Activated CD4-positive, alpha-beta T cell treated with anti-CD3 and anti-CD28 coated beads, Interleukin-2, amount 10 ng/mL, durations not matched to agents 24 days and 14 days (primary cell): ENCODE data around the gene FBXL14. TPM values are rescaled to one million over a fixed set of nuclear protein-coding genes. Genes with fewer than 3 reads are reported as not detected.
A peak's percentile ranks its signal among the peaks of the same experiment; 100 is the strongest.

Source experiments
- DNase-seq: peaks from one replicate; pipeline ENCODE4 v3.0.0; 2022
- H3K27ac Mint-ChIP-seq: one replicate; pipeline ENCODE4 v1.8.0; 2022; ENCODE audit warnings: mild to moderate bottlenecking, mixed read lengths
- H3K27me3 Mint-ChIP-seq: one replicate; pipeline ENCODE4 v1.8.0; 2022; ENCODE audit warnings: mixed read lengths
- H3K36me3 Mint-ChIP-seq: one replicate; pipeline ENCODE4 v1.8.0; 2022; ENCODE audit warnings: low read depth, mild to moderate bottlenecking, mixed read lengths
- H3K4me1 Mint-ChIP-seq: one replicate; pipeline ENCODE4 v1.8.0; 2021; ENCODE audit warnings: mixed read lengths
- H3K4me3 Mint-ChIP-seq: one replicate; pipeline ENCODE4 v1.8.0; 2022; ENCODE audit warnings: mild to moderate bottlenecking, moderate library complexity, mixed read lengths
- H3K9me3 Mint-ChIP-seq: one replicate; pipeline ENCODE4 v1.8.0; 2021; ENCODE audit warnings: mixed read lengths
- intact Hi-C: fragments of 100-400 bp; cut with micrococcal nuclease; formaldehyde crosslinking; loops from one replicate; pipeline ENCODE4 v1.15.1; 2023
- total RNA-seq: library from RNA; stranded (reverse); gene quantifications from 2 replicates; pipeline ENCODE4 v1.2.3, GENCODE V29; 2022

FBXL14 gene, protein sequence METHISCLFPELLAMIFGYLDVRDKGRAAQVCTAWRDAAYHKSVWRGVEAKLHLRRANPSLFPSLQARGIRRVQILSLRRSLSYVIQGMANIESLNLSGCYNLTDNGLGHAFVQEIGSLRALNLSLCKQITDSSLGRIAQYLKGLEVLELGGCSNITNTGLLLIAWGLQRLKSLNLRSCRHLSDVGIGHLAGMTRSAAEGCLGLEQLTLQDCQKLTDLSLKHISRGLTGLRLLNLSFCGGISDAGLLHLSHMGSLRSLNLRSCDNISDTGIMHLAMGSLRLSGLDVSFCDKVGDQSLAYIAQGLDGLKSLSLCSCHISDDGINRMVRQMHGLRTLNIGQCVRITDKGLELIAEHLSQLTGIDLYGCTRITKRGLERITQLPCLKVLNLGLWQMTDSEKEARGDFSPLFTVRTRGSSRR
- 17.4 and 18.8 TPM in 2 replicates for total RNA-seq

DNA sequence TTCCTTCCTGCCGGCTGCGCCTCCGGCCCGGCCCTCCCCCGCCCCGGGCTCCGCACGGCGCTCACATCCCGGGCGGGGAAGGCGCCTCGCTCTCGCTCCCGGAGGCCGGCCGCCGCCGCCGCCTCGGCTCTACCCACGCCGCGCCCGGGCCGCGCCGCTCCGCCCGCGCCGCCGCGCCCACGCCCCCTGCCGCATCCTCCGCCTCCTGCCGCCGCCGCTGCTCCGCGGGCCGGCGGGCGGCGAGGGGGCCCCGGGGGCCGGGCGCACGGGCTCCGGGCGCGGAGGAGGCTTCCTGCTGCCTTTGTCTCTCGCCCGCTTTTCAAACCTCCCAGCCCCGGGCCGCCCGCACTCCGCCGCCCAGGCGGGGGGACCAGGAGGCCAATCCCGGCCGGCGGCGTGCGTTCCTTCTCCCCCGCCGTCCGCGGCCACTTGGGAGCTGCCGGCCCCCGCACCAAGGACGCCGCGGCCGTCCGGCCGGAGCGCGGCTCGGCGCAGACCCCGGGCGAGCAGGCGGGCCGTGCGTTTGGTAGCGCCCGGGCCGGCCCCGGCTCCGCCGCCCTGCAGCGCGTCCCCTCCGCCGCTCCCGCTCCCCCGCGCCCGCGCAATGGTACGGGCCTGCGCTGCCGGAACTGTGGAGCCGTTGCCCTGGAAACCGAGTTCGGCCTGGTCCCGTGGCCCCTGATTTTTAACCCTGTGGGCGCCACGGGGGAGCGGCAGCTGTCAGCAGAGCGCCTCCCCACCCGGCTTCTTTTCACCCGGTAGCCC is at the start of gene FBXL14:
Gene FBXL14, minus strand, starts transcription at position 321 of the 765 bp plus-strand sequence. CDS start 515 bp downstream, outside the sequence.
- peaks cover 4% of the 10 kb centered on the region for H3K9me3 Mint-ChIP-seq
- intact Hi-C loops: loop anchor here (2.0 to 10.0 kb wide), 5 partner anchors 96 to 967 kb away; partner anchors contain the start of genes ADIPOR2 and ERC1
- H3K36me3 Mint-ChIP-seq: peaks cover 21% of the 10 kb centered on the region
- peak within 1 kb of the TSS; percentile 99 for H3K4me3 Mint-ChIP-seq
- H3K27me3 Mint-ChIP-seq: no peaks in the 10 kb centered on the region
- DNase-seq: peak; percentile 97
- peaks cover 40% of the 10 kb centered on the region for H3K4me1 Mint-ChIP-seq
- peak within 1 kb of the TSS; percentile 96 for H3K27ac Mint-ChIP-seq

DNA sequence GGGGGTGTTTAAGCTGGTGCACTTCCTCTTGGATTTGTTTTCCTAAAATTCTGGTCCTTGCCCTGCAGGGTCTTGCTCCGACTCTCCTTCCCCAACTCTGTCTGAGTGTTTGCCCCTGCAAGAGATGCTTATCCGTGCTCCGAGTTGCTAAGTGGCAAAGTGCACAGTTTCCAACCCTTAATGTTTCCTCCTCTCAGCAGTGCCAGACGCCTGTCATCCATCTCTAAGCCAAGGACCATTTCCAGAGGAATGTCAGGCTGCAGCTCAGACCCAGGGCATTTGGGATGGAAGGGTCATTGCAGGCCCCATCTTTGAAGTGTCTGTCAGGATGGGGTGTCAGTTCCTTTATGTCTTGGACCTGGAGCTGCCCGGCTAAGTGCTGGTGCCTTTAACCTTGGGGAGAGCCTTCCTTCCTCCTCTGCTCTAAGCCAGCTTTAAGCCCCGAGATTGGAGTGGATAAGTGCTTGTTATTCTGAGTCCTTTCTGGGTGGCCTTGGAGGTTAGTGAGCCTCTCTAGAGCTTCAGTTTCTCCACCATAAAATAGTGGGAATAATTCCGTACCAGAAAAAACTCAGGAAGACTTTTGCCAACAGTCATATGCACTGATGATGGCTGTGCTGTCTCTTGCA is 49.6 kb upstream of the FBXL14 start:
- Mint-ChIP-seq H3K36me3 (no peaks in the 10 kb centered on the region), H3K4me1 (peaks cover 2% of the 10 kb centered on the region), H3K9me3 (no peaks in the 10 kb centered on the region), H3K27ac (no peak overlapping the region), H3K4me3 (no peak overlapping the region), H3K27me3 (peaks cover 16% of the 10 kb centered on the region)
- no peak for DNase-seq
- intact Hi-C loops: no loop called here

DNA sequence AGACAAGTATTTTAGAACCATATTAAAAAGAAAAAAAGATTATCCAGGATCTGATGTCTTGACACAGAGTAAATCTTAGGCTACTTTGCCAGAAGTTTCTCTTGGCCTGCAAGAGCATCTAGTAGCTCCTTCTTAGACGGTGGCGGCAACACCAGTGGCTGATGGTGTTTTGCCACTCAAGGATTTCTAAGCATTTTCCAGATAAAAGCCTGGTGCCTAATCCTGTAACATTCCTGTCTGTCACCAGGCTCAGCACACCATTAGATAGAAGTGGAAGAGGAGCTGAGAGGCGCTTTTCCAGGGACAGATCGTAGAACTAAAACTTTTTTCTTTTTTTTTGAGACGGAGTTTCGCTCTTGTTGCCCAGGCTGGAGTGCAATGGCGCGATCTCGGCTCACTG is 48.7 kb upstream of the FBXL14 start:
- peaks cover 2% of the 10 kb centered on the region for H3K4me1 Mint-ChIP-seq
- H3K27me3 Mint-ChIP-seq: peaks cover 7% of the 10 kb centered on the region
- no peak overlapping the region for H3K4me3 Mint-ChIP-seq
- H3K36me3 Mint-ChIP-seq: no peaks in the 10 kb centered on the region
- intact Hi-C loops: no loop called here
- no peak overlapping the region for H3K27ac Mint-ChIP-seq
- DNase-seq: no peak
- H3K9me3 Mint-ChIP-seq: no peaks in the 10 kb centered on the region

DNA sequence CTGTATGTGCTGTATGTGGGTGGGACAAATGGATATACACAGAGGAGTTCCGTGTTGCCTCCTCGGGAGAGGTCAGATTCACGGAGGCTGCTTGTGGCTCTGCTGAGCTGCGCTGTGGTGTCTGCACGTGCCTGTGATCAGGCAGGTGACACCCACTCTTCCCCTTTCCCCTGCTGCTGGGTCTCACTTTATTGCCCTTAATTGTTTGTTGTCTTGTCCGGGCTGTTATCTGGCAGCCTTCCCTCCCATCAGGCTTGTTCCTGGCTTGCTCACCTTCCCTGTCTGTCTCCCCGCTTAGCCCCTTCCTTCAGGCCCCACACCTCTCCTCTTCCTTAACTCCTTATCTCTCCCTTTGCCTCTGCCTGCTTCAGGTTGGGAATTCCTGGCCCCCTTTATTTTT is 48.1 kb upstream of the FBXL14 start:
- DNase-seq: no peak
- Mint-ChIP-seq H3K27me3 (peaks cover 7% of the 10 kb centered on the region), H3K9me3 (no peaks in the 10 kb centered on the region), H3K36me3 (no peaks in the 10 kb centered on the region), H3K4me3 (no peak overlapping the region), H3K27ac (no peak overlapping the region), H3K4me1 (peaks cover 2% of the 10 kb centered on the region)
- intact Hi-C loops: no loop called here

DNA sequence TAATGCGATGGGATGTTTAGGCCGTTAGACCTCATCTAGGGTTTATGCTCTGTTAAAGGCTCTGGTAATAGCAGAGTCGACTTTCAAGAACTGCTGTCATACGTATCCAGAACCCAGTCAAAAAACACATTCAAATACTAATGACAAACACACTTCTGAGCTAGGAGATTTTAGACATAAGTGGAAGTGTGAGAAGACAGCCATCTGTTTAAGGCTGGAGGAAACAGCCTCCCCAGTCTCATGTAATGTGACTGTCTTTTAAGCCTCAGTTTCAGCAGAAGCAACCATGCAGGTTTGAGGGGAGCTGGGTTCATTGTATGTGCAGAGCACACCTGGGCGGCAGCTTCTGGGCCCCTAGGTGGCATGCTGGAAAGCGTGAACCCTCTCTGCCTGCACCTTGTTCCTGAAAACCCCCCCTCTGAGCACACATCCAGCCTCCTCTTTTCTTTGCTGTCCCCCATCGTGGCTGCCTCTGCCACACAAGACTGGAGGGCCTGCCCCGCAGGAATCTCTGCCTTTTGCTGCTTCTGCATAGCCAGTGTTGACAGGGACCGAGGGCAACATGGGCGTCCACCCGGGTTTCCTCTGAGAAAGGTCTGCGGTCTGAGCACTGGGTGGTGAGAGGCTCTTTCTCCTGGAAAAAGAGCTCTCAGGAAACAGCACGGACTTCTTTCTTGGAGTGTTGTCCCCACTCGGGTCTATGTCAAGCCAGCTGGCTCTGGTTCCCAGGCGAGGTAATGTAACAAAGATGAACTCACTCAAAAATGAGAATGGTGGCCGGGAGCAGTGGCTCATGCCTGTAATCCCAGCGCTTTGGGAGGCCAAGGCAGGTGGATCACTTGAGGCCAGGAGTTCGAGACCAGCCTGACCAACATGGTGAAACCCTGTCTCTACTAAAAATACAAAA is 46.2 kb upstream of the FBXL14 start:
- H3K4me3 Mint-ChIP-seq: peak overlapping the region; percentile 21
- intact Hi-C loops: no loop called here
- peaks cover 10% of the 10 kb centered on the region for H3K27me3 Mint-ChIP-seq
- no peak overlapping the region for H3K27ac Mint-ChIP-seq
- no peaks in the 10 kb centered on the region for H3K4me1 Mint-ChIP-seq
- H3K9me3 Mint-ChIP-seq: no peaks in the 10 kb centered on the region
- DNase-seq: no peak
- H3K36me3 Mint-ChIP-seq: no peaks in the 10 kb centered on the region

DNA sequence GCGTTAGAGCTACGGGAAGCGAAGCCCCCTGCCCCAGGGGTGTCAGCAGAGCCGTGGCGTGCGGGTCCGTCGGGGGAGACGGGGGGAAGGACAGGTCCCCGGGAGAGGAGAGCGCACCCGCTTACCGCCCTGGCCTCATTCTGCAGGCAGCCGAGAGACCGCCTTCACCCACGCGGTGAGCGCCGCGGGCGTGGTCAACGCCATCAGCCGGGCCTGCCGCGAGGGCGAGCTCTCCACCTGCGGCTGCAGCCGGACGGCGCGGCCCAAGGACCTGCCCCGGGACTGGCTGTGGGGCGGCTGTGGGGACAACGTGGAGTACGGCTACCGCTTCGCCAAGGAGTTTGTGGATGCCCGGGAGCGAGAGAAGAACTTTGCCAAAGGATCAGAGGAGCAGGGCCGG is 45.2 kb upstream of the FBXL14 start:
- DNase-seq: no peak
- Mint-ChIP-seq H3K27ac (peak overlapping the region; percentile 45), H3K4me3 (no peak overlapping the region), H3K9me3 (no peaks in the 10 kb centered on the region), H3K36me3 (no peaks in the 10 kb centered on the region), H3K27me3 (peaks cover 19% of the 10 kb centered on the region), H3K4me1 (peaks cover 1% of the 10 kb centered on the region)
- intact Hi-C loops: no loop called here

DNA sequence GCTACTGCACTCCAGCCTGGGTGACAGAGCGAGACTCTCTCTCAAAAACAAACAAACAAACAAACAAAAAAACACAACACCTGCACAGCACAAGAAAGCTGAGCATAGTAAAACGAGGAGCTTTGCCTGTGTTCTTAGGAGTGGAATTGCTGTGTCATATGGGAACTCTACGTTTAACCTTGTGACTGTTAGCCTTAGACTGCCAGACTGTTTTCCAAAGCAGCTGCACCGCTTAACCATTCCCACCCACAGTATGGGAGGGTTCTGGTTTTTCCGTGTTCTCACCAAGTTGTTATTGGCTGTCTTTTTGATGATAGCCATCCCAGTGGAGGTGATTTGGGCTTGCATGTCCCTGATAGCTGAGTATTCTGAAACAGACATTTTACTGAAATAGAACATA is 43.8 kb upstream of the FBXL14 start:
- Mint-ChIP-seq H3K4me3 (no peak overlapping the region), H3K27me3 (peaks cover 26% of the 10 kb centered on the region), H3K4me1 (peaks cover 3% of the 10 kb centered on the region), H3K36me3 (no peaks in the 10 kb centered on the region), H3K27ac (no peak overlapping the region), H3K9me3 (no peaks in the 10 kb centered on the region)
- DNase-seq: no peak
- intact Hi-C loops: no loop called here

DNA sequence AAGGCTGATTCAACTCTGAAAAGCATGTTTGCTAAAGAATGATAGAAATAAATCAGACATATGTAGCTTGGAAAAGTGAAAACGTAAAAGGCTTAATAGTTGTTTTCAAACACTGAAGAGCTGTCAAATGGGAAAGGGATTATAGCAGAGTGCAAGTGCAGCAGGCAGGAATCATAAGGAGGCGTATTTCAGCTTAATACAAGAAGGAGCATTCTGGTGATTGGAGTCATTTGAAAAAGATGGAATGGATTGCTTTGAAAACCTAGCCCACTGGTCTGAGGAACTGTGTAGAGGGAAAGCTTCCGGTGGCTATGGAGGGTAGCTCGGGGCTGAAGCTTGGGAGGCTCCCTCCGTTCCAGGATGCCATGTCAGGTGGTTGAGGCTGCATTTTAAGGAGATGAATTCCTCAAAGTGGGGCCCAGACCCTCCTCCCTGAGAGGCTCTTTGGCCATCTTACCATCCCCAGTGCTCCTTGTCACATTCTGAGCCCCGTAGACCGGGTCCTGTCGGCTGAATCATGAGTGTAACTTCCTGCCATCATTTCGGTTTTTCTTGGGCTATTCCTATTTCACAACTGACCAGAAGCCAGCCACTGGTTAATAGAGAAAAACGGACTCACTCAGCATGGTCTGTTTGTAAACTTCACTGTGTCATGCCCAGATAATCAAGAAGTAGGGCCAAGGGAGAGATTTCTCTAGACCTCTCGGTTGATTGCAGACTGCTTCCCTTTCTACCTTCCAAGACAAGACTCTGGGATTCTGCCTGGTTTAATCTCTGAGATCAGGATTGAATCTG is 41.1 kb upstream of the FBXL14 start:
- H3K27me3 Mint-ChIP-seq: peaks cover 51% of the 10 kb centered on the region
- peaks cover 7% of the 10 kb centered on the region for H3K4me1 Mint-ChIP-seq
- no peak overlapping the region for H3K4me3 Mint-ChIP-seq
- H3K27ac Mint-ChIP-seq: no peak overlapping the region
- no peaks in the 10 kb centered on the region for H3K9me3 Mint-ChIP-seq
- intact Hi-C loops: no loop called here
- H3K36me3 Mint-ChIP-seq: no peaks in the 10 kb centered on the region
- no peak for DNase-seq

DNA sequence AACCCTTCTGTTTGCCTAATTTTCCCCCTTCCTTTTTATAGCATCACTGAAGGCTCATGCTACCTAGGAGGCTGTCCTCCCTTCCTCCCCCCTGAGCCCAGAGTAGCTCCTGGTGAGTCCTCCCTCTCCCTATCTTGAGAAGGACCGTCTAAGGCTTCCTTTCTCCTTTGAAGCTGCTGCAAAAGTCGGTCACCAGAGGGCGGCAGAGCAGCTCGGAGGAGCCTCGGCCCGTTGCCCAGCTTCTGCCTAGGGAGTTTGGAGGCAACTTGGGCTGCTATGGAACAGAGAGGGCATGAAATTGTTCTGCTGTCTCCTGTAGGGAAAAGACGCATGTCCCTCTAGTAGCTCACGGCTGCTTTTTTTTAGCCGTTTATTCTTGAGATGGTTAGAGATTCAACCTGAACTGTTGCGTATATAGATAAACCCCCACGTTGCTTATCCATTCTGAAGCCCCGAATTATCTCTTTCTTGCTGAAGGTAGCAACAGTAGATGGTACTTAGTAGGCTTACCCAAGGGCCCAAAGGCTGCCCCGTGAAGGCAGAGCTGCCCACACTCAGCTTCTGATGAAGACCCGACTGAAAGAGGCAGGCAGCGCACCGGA is 40.3 kb upstream of the FBXL14 start:
- Mint-ChIP-seq H3K36me3 (no peaks in the 10 kb centered on the region), H3K27me3 (peaks cover 53% of the 10 kb centered on the region), H3K4me3 (no peak overlapping the region), H3K4me1 (peaks cover 8% of the 10 kb centered on the region), H3K27ac (no peak overlapping the region), H3K9me3 (no peaks in the 10 kb centered on the region)
- peak; percentile 87 for DNase-seq
- intact Hi-C loops: loop anchor here (1.0 kb wide), 1 partner anchor 306 kb away; no protein-coding TSS in a partner anchor

DNA sequence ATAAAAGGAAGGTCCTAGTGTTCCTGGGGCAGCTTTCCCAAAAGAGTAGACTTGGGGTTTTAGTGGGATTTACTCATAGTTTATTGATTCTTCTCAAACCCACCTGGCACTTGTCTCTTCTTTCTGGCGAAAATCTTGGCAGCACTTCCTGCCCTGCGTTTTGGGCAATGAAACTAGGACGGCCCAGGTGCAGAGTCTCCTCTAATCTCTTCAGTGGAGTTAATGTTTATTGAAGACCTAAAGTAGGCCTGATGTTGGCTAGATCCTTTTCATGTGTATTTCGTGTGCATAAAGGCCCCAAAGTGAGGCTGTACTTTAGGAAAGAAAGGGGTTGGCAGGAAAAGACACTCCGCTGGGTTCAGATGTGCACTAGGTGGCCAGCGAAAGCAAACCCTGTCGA is 39.8 kb upstream of the FBXL14 start:
- intact Hi-C loops: loop anchor here (1.0 kb wide), 1 partner anchor 306 kb away; no protein-coding TSS in a partner anchor
- no peak for DNase-seq
- no peak overlapping the region for H3K4me3 Mint-ChIP-seq
- H3K4me1 Mint-ChIP-seq: peaks cover 11% of the 10 kb centered on the region
- no peaks in the 10 kb centered on the region for H3K9me3 Mint-ChIP-seq
- H3K27ac Mint-ChIP-seq: no peak overlapping the region
- H3K36me3 Mint-ChIP-seq: no peaks in the 10 kb centered on the region
- H3K27me3 Mint-ChIP-seq: peaks cover 59% of the 10 kb centered on the region

DNA sequence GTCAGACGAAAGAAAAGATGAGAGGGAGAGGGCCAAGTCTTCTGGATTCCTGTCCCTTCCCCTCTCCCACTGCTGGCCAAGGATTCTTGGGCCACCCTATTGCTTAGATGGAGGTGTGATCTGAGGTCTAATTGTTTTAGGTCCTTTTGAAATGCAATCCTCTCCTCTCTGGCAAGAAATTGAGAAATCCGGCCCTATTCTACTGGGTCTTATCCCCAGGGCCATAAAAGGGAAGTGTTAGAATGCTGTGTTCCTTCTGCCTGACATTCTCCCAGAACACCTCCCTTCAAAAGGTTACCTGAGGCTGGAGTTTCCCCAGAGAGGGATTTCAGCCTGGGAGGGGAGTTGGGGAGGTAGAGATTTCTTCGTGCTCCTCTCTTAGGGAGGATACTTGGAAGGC is 39.1 kb upstream of the FBXL14 start:
- no peaks in the 10 kb centered on the region for H3K9me3 Mint-ChIP-seq
- DNase-seq: no peak
- H3K36me3 Mint-ChIP-seq: no peaks in the 10 kb centered on the region
- peaks cover 12% of the 10 kb centered on the region for H3K4me1 Mint-ChIP-seq
- H3K27me3 Mint-ChIP-seq: peaks cover 66% of the 10 kb centered on the region
- H3K27ac Mint-ChIP-seq: no peak overlapping the region
- intact Hi-C loops: no loop called here
- no peak overlapping the region for H3K4me3 Mint-ChIP-seq

DNA sequence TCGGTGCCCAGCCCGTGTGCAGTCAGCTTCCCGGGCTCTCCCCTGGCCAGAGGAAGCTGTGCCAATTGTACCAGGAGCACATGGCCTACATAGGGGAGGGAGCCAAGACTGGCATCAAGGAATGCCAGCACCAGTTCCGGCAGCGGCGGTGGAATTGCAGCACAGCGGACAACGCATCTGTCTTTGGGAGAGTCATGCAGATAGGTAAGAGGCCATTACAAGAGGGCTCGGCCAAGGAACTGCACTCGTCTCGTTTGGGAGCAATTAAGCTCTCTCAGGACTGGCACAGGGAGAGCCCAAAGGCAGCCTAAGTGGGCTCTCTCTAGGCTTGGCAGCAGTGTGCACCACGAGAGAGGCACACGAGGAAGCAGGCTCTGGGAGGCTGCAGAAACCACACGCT is 38.3 kb upstream of the FBXL14 start:
- no peaks in the 10 kb centered on the region for H3K9me3 Mint-ChIP-seq
- DNase-seq: no peak
- H3K4me3 Mint-ChIP-seq: no peak overlapping the region
- H3K27me3 Mint-ChIP-seq: peaks cover 73% of the 10 kb centered on the region
- H3K4me1 Mint-ChIP-seq: peaks cover 12% of the 10 kb centered on the region
- intact Hi-C loops: no loop called here
- no peaks in the 10 kb centered on the region for H3K36me3 Mint-ChIP-seq
- H3K27ac Mint-ChIP-seq: no peak overlapping the region
